NCI-H2171 treated with DMSO at 0.1 percent for 48 hours (cell line): ENCODE measurements around the gene GLIPR1L2.
"Not testable (repeated sequence)": the region's sequence is repeated elsewhere in the genome, so short reads cannot be mapped to it uniquely, and the experiment has no call there.

Source experiments
- DNase-seq: peaks from one replicate; lab custom pipeline; 2025; lab: John Stamatoyannopoulos, UW

The GLIPR1L2 gene

GRCh38 chr12:75437564-75437963 lies 46.7 kb downstream of the GLIPR1L2 start:
- DNase-seq = no peak

GRCh38 chr12:75438059-75438754 lies 47.3 kb downstream of the GLIPR1L2 start:
- peak; percentile 40 for DNase-seq

GRCh38 chr12:75439048-75439447 lies 48.2 kb downstream of the GLIPR1L2 start:
- DNase-seq = no peak

GRCh38 chr12:75439930-75440329 lies 49.0 kb downstream of the GLIPR1L2 start:
- no peak for DNase-seq

GRCh38 chr12:75441687-75442449 lies 51.0 kb downstream of the GLIPR1L2 start:
- DNase-seq = not testable (repeated sequence)

- DNase-seq = not testable (repeated sequence)
These were observed 51.6 kb downstream of the GLIPR1L2 start for GRCh38 chr12:75442454-75442853.

GRCh38 chr12:75443709-75444108 lies 52.8 kb downstream of the GLIPR1L2 start:
- no peak for DNase-seq

GRCh38 chr12:75444429-75445136 lies 53.7 kb downstream of the GLIPR1L2 start:
- no peak for DNase-seq

GRCh38 chr12:75445137-75445507 lies 54.2 kb downstream of the GLIPR1L2 start:
- DNase-seq = not testable (repeated sequence)

- DNase-seq = no peak
These were observed 56.0 kb downstream of the GLIPR1L2 start for GRCh38 chr12:75446857-75447256.

GRCh38 chr12:75447691-75448393 lies 57.0 kb downstream of the GLIPR1L2 start:
- DNase-seq = no peak

- no peak for DNase-seq
These were observed 61.9 kb downstream of the GLIPR1L2 start for GRCh38 chr12:75452675-75453330.

- DNase-seq = no peak
These were observed 65.0 kb downstream of the GLIPR1L2 start for GRCh38 chr12:75455839-75456238.

GRCh38 chr12:75457191-75457590 lies 66.3 kb downstream of the GLIPR1L2 start:
- no peak for DNase-seq

- DNase-seq = not testable (repeated sequence)
These were observed 67.0 kb downstream of the GLIPR1L2 start for GRCh38 chr12:75457866-75458265.

- DNase-seq = no peak
These were observed 68.9 kb downstream of the GLIPR1L2 start for GRCh38 chr12:75459755-75460154.

- DNase-seq = no peak
These were observed 69.3 kb downstream of the GLIPR1L2 start for GRCh38 chr12:75460204-75460603.

- no peak for DNase-seq
These were observed 81.3 kb downstream of the GLIPR1L2 start for GRCh38 chr12:75471902-75472890.

- no peak for DNase-seq
These were observed 83.2 kb downstream of the GLIPR1L2 start for GRCh38 chr12:75474116-75474515.

GRCh38 chr12:75476071-75476470 lies 85.2 kb downstream of the GLIPR1L2 start:
- no peak for DNase-seq
